DND-41 (cell line): Measurements from ENCODE around the gene RHEX.

ENCODE experiments used
- CTCF ChIP-seq: IDR thresholded peaks from 2 replicates; pipeline ENCODE4 v1.5.1; 2012; ENCODE audit warnings: borderline replicate concordance, low read length, moderate library complexity, mild to moderate bottlenecking; ENCODE audit not compliant: poor library complexity, severe bottlenecking; ENCODE audit errors: extremely low read depth
- EZH2 ChIP-seq: IDR thresholded peaks from 3 replicates; pipeline ENCODE4 v1.6.1; 2012; ENCODE audit warnings: borderline replicate concordance, low read depth, mild to moderate bottlenecking, moderate library complexity, low read length, inconsistent platforms; ENCODE audit not compliant: severe bottlenecking

- no peak for TF ChIP-seq CTCF
- TF ChIP-seq EZH2: no peak
These were observed 62.0 kb downstream of the RHEX start for GRCh38 chr1:206114692-206115640.
